H54 (cell line): ENCODE results near the gene TLR2.
A peak's percentile ranks its signal among the peaks of the same experiment; 100 is the strongest.
"Not testable (repeated sequence)": the region's sequence is repeated elsewhere in the genome, so short reads cannot be mapped to it uniquely, and the experiment has no call there.

Source experiments
- DNase-seq: peaks from one replicate; pipeline ENCODE4 v3.0.0; 2011; ENCODE audit warnings: low spot score, mixed read lengths; ENCODE audit not compliant: insufficient read length
- FAIRE-seq: peaks from 3 replicates; lab custom pipeline; 2011; peaks lifted over from hg19 to GRCh38; lab: Jason Lieb, UNC
- POLR2A ChIP-seq: IDR thresholded peaks from 2 replicates; pipeline ENCODE4 v1.6.1; 2011; ENCODE audit warnings: low read depth, mild to moderate bottlenecking, low read length

TLR2 gene

GRCh38 chr4:153647975-153648374 is 36.1 kb upstream of the TLR2 start:
- TF ChIP-seq POLR2A: no peak
- DNase-seq (no peak), FAIRE-seq (no peak)

GRCh38 chr4:153649572-153649991 is 34.5 kb upstream of the TLR2 start:
- DNase-seq (no peak), FAIRE-seq (no peak)
- no peak for TF ChIP-seq POLR2A

- DNase-seq: no peak
- no peak for FAIRE-seq
- TF ChIP-seq POLR2A: no peak
Measured at GRCh38 chr4:153651116-153651515, 33.0 kb upstream of the TLR2 start.

- FAIRE-seq (no peak), DNase-seq (no peak)
- TF ChIP-seq POLR2A: no peak
Measured at GRCh38 chr4:153651587-153651986, 32.5 kb upstream of the TLR2 start.

- no peak for FAIRE-seq
- DNase-seq: no peak
- no peak for TF ChIP-seq POLR2A
Measured at GRCh38 chr4:153652051-153652784, 31.9 kb upstream of the TLR2 start.

- no peak for FAIRE-seq
- no peak for DNase-seq
- no peak for TF ChIP-seq POLR2A
Measured at GRCh38 chr4:153655002-153655541, 29.0 kb upstream of the TLR2 start.

DNA sequence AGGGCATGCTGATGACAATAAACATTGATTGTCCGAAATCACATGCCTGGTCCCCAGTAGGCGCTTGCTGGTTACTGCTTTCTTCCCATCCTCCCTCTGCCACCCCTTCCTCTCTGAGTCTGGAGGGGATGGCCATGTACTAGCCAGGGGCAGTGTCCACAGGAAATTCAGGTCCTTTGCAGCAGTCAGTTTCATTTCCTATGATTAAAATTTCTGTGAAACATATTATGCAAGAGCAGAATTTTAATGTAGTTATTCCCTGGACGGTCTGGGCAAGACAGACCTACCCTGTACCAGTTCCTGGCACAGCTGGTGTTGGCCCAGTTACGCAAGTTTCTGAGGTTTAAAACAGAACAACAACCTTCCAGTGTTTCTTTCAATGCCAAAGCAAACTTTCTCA is 28.2 kb upstream of the TLR2 start:
- FAIRE-seq (no peak), DNase-seq (no peak)
- TF ChIP-seq POLR2A: no peak

GRCh38 chr4:153661215-153661822 is 22.8 kb upstream of the TLR2 start:
- FAIRE-seq: no peak
- TF ChIP-seq POLR2A: no peak
- no peak for DNase-seq

DNA sequence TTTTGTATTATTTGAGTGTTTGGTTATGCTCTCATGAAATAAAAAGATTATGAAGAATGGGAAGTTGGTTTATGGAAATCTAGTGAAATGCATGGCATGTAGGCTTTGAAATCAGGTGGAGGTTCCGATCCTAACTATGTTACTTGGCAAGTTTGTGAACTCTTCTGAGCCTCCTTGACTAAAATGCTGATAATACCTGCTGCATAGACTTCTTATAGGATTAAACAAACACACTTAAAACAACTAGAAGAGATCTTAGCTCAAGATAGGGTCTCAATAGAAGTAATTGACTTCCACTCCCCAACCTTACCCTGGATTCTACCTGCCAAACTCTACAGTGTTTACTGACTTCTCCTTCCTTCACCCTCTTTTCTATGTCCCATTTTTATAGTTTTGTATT is 22.2 kb upstream of the TLR2 start:
- TF ChIP-seq POLR2A: no peak
- DNase-seq (no peak), FAIRE-seq (no peak)

DNA sequence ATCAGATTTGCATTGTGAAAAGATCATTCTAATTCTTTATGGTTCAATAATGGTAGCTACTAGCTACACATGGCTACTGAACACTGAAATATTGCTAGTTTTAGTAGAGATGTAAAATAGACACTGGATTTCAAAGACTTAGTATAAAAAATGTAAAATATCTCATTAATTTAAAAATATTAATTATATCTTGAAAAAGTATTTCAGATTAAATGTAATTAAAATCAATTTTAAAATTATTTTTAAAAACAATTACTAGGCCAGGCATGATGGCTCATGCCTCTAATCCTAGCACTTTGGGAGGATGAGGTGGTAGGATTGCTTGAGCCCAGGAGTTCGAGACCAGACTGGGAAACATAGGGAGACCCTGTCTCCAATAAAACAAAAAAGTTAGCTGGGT is 20.4 kb upstream of the TLR2 start:
- no peak for FAIRE-seq
- TF ChIP-seq POLR2A: no peak
- DNase-seq: no peak

DNA sequence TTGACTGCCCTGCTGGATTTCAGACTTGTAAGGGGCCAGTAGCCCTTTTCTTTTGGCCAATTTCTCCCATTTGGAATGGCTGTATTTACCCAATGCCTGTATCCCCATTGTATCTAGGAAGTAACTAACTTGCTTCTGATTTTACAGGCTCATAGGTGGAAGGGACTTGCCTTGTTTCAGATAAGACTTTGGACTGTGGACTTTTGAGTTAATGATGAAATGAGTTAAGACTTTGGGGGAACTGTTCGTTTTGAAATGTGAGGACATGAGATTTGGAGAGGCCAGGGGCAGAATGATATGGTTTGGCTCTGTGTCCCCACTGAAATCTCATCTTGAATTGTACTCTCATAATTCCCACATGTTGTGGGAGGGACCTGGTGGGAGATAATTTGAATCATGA is 17.6 kb upstream of the TLR2 start:
- DNase-seq, FAIRE-seq: not testable (repeated sequence)

- DNase-seq: no peak
- FAIRE-seq: no peak
- no peak for TF ChIP-seq POLR2A
Measured at GRCh38 chr4:153668647-153669046, 15.4 kb upstream of the TLR2 start.

- FAIRE-seq (no peak), DNase-seq (no peak)
- no peak for TF ChIP-seq POLR2A
Measured at GRCh38 chr4:153669838-153670237, 14.2 kb upstream of the TLR2 start.

GRCh38 chr4:153676486-153676885 is 7.6 kb upstream of the TLR2 start:
- DNase-seq: no peak
- no peak for FAIRE-seq

DNA sequence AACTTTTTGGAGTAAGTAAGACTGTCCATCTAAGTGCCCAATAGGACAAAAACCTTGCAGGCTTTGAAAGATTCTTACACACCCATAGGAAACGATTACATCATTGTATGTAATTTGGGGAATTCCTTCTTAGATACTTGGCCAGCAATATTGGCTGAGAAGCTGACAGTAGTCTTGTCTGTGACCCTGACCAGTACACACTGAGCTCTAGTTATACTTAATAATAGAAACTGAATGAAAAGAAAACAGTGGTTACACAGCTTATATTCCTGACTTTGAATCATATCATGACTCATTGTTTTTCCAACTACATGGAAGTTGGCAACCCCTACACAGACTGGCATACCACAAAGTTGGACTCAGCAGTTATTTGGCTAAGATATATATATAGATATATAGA is 7.1 kb upstream of the TLR2 start:
- no peak for TF ChIP-seq POLR2A
- peak; percentile 31 for DNase-seq
- FAIRE-seq: peak; percentile 45

More at GRCh38 chr4:153676486-153676885, 7.6 kb upstream of the TLR2 start:
- TF ChIP-seq POLR2A: no peak
